Keratinocyte (primary cell): ENCODE data around the gene TPMT. TPM values are rescaled to one million over a fixed set of nuclear protein-coding genes. Genes with fewer than 3 reads are reported as not detected.

ENCODE experiments used
- DNase-seq: peaks from one replicate; pipeline ENCODE4 v3.0.0-alpha.2; 2011; ENCODE audit warnings: low read depth, missing footprints, low spot score
- FAIRE-seq: peaks from 2 replicates; lab custom pipeline; 2011; peaks lifted over from hg19 to GRCh38; lab: Jason Lieb, UNC
- H2AFZ ChIP-seq: 2 replicates; pipeline ENCODE4 v1.6.0; 2012; ENCODE audit warnings: low read length, control low read depth, inconsistent platforms; ENCODE audit not compliant: control insufficient read depth
- H3K27ac ChIP-seq: 2 replicates; pipeline ENCODE4 v1.5.1; 2011; ENCODE audit warnings: low read length; ENCODE audit not compliant: control insufficient read depth, insufficient read depth
- H3K27me3 ChIP-seq: 3 replicates; pipeline ENCODE4 v1.6.0; 2011; ENCODE audit warnings: low read length; ENCODE audit not compliant: control insufficient read depth, insufficient read depth; ENCODE audit errors: extremely low read depth
- H3K36me3 ChIP-seq, 2 experiments: 2 replicates in 1 of 2; 3 replicates in 1 of 2; pipeline ENCODE4 v1.5.1; 2011; ENCODE audit warnings: low read length in 2 of 2, mild to moderate bottlenecking in 1 of 2; ENCODE audit not compliant: control insufficient read depth in 2 of 2, insufficient read depth in 2 of 2; ENCODE audit errors: extremely low read depth in 1 of 2
- H3K4me1 ChIP-seq: 3 replicates; pipeline ENCODE4 v1.5.1; 2011; ENCODE audit warnings: low read length; ENCODE audit not compliant: control insufficient read depth, insufficient read depth; ENCODE audit errors: extremely low read depth
- H3K4me2 ChIP-seq: 3 replicates; pipeline ENCODE4 v1.6.0; 2011; ENCODE audit warnings: low read depth, low read length; ENCODE audit not compliant: control insufficient read depth, insufficient read depth; ENCODE audit errors: extremely low read depth
- H3K4me3 ChIP-seq, 3 experiments: fragments of 200-600 bp in 1 of 3; sonication (generic) in 1 of 3; 2 replicates in 2 of 3; 3 replicates in 1 of 3; pipeline ENCODE4 v1.5.1; 2011 to 2016; ENCODE audit warnings: low read length in 3 of 3, mild to moderate bottlenecking in 3 of 3, control low read depth in 2 of 3, inconsistent platforms in 1 of 3, low read depth in 1 of 3, mixed read lengths in 1 of 3, mixed run types in 1 of 3, moderate library complexity in 1 of 3; ENCODE audit not compliant: control insufficient read depth in 2 of 3, insufficient read depth in 2 of 3; ENCODE audit errors: extremely low read depth in 1 of 3
- H3K79me2 ChIP-seq: 2 replicates; pipeline ENCODE4 v1.6.0; 2012; ENCODE audit warnings: low read length; ENCODE audit not compliant: control insufficient read depth, insufficient read depth
- H3K9ac ChIP-seq: 3 replicates; pipeline ENCODE4 v1.6.0; 2011; ENCODE audit warnings: low read length; ENCODE audit not compliant: control insufficient read depth, insufficient read depth; ENCODE audit errors: extremely low read depth
- H3K9me1 ChIP-seq: 3 replicates; pipeline ENCODE4 v1.6.0; 2011; ENCODE audit warnings: low read length; ENCODE audit not compliant: control insufficient read depth, insufficient read depth; ENCODE audit errors: extremely low read depth
- H3K9me3 ChIP-seq: 2 replicates; pipeline ENCODE4 v1.5.1; 2012; ENCODE audit warnings: low read depth, low read length; ENCODE audit not compliant: control insufficient read depth
- H4K20me1 ChIP-seq: 3 replicates; pipeline ENCODE4 v1.6.0; 2011; ENCODE audit warnings: low read length; ENCODE audit not compliant: control insufficient read depth, insufficient read depth; ENCODE audit errors: extremely low read depth
- EZH2 ChIP-seq: IDR thresholded peaks from one replicate; pipeline ENCODE4 v1.6.1; 2012; ENCODE audit warnings: inconsistent platforms, mild to moderate bottlenecking, low read length, moderate library complexity
- dilution Hi-C: fragments of 300-500 bp; cut with MboI; formaldehyde crosslinking; loops from one replicate; pipeline ENCODE4 v1.7.0; 2020; ENCODE audit warnings: low sequenced_read_pairs; ENCODE audit not compliant: extremely low pct_ligation_motif_present
- polyA plus RNA-seq, 5 experiments: library from polyadenylated mRNA; depleted of rRNA in 3 of 5; stranded (reverse) in 3 of 5; stranded (forward) in 1 of 5; unstranded in 1 of 5; fragments of >200 nt; gene quantifications; 1 replicate in 1 of 5; 2 replicates in 3 of 5; 3 replicates in 1 of 5; pipeline versions ENCODE4 v1.2.1 to v1.2.3, GENCODE V29; 2011 to 2012; ENCODE audit warnings: missing spikeins in 2 of 5, low read depth in 1 of 5, low replicate concordance in 1 of 5
- TF ChIP-seq, protein P1 (sequence below), 3 experiments: IDR thresholded peaks in 1 of 3; conservative IDR thresholded peaks in 1 of 3; optimal IDR thresholded peaks in 1 of 3; 2 replicates in 2 of 3; 3 replicates in 1 of 3; pipeline versions ENCODE3 to v1.5.1; 2011; ENCODE audit warnings: low read length in 3 of 3, mild to moderate bottlenecking in 3 of 3, moderate library complexity in 2 of 3, control low read depth in 1 of 3, inconsistent platforms in 1 of 3; ENCODE audit not compliant: insufficient read depth in 2 of 3; ENCODE audit errors: extremely low read depth in 1 of 3

The TPMT gene
- polyA plus RNA-seq, 1 donor (not counting 4 experiments of a cell fraction or from before 2014, with no cell fraction given): 38.6 TPM

GRCh38 chr6:18187701-18188100 lies 32.8 kb upstream of the TPMT start:
- Histone ChIP-seq H4K20me1 (no peaks in the 10 kb centered on the region), H3K36me3 (peaks cover 3 to 14% of the 10 kb centered on the region in 2 experiments), H3K9me3 (no peaks in the 10 kb centered on the region), H3K9me1 (no peaks in the 10 kb centered on the region), H3K79me2 (no peaks in the 10 kb centered on the region), H3K4me1 (no peaks in the 10 kb centered on the region), H3K4me3 (no peak overlapping the region), H3K27me3 (no peaks in the 10 kb centered on the region), H3K4me2 (no peak overlapping the region), H2AFZ (no peak overlapping the region), H3K9ac (no peak overlapping the region), H3K27ac (no peak overlapping the region)
- no peak for TF ChIP-seq EZH2
- TF ChIP-seq, protein P1, sequence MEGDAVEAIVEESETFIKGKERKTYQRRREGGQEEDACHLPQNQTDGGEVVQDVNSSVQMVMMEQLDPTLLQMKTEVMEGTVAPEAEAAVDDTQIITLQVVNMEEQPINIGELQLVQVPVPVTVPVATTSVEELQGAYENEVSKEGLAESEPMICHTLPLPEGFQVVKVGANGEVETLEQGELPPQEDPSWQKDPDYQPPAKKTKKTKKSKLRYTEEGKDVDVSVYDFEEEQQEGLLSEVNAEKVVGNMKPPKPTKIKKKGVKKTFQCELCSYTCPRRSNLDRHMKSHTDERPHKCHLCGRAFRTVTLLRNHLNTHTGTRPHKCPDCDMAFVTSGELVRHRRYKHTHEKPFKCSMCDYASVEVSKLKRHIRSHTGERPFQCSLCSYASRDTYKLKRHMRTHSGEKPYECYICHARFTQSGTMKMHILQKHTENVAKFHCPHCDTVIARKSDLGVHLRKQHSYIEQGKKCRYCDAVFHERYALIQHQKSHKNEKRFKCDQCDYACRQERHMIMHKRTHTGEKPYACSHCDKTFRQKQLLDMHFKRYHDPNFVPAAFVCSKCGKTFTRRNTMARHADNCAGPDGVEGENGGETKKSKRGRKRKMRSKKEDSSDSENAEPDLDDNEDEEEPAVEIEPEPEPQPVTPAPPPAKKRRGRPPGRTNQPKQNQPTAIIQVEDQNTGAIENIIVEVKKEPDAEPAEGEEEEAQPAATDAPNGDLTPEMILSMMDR (optimal IDR thresholded peaks at IDR 0.05 in 1 of 3, IDR thresholded peaks at IDR 0.05 in 1 of 3, conservative IDR thresholded peaks at IDR 0.05 in 1 of 3; ENCODE audit: extremely low read depth in 1 of 3, insufficient read depth in 2 of 3, low read length in 3 of 3): peak in 1 of 3 experiments; percentile 5
- dilution Hi-C loops: no loop called here
- DNase-seq (no peak), FAIRE-seq (no peak)

GRCh38 chr6:18186540-18187250 lies 31.8 kb upstream of the TPMT start:
- Histone ChIP-seq H2AFZ (no peak overlapping the region), H4K20me1 (no peaks in the 10 kb centered on the region), H3K36me3 (peaks cover 3 to 14% of the 10 kb centered on the region in 2 experiments), H3K9me1 (no peaks in the 10 kb centered on the region), H3K9me3 (no peaks in the 10 kb centered on the region), H3K4me3 (no peak overlapping the region), H3K4me2 (no peak overlapping the region), H3K9ac (no peak overlapping the region), H3K79me2 (no peaks in the 10 kb centered on the region), H3K27me3 (no peaks in the 10 kb centered on the region), H3K4me1 (no peaks in the 10 kb centered on the region), H3K27ac (no peak overlapping the region)
- dilution Hi-C loops: no loop called here
- FAIRE-seq: no peak
- DNase-seq: no peak
- no peak for TF ChIP-seq EZH2
- TF ChIP-seq, protein P1 (optimal IDR thresholded peaks at IDR 0.05 in 1 of 3, IDR thresholded peaks at IDR 0.05 in 1 of 3, conservative IDR thresholded peaks at IDR 0.05 in 1 of 3; ENCODE audit: extremely low read depth in 1 of 3, insufficient read depth in 2 of 3, low read length in 3 of 3): no peak
